Vagina (tissue), 2 donors: ENCODE measurements around the gene TCEANC2. TPM values are rescaled to one million over a fixed set of nuclear protein-coding genes. Genes with fewer than 3 reads are reported as not detected.

Experiments used
- DNase-seq, 2 donors: peaks; one replicate each; pipeline ENCODE4 v3.0.0-alpha.2; 2017; ENCODE audit errors: extremely low spot score in 2 of 2
- H3K27ac ChIP-seq: fragments of 200-600 bp; sonication (generic); one replicate; pipeline ENCODE4 v1.5.1; 2019
- H3K27me3 ChIP-seq: fragments of 200-600 bp; sonication (generic); one replicate; pipeline ENCODE4 v1.5.1; 2019
- H3K36me3 ChIP-seq, 2 donors: fragments of 200-600 bp; sonication (generic); one replicate each; pipeline ENCODE4 v1.5.1; 2017 to 2019
- H3K4me1 ChIP-seq: fragments of 200-600 bp; sonication (generic); one replicate; pipeline ENCODE4 v1.5.1; 2019
- H3K4me3 ChIP-seq, 2 donors: fragments of 200-600 bp; sonication (generic); 1 replicate in 1 of 2; 2 replicates in 1 of 2; pipeline ENCODE4 v1.5.1; 2016 to 2019
- H3K9me3 ChIP-seq: fragments of 200-600 bp; sonication (generic); one replicate; pipeline ENCODE4 v1.5.1; 2019
- POLR2A ChIP-seq, 2 donors: fragments of 450-650 bp; IDR thresholded peaks; one replicate each; pipeline ENCODE4 v1.6.1; 2017; ENCODE audit warnings: antibody characterized with exemption in 2 of 2, mild to moderate bottlenecking in 2 of 2, moderate library complexity in 2 of 2
- POLR2AphosphoS5 ChIP-seq, 2 donors: sonication (generic); formaldehyde crosslinking; IDR thresholded peaks; one replicate each; pipeline ENCODE4 v1.9.0; 2017; ENCODE audit warnings: antibody characterized with exemption in 2 of 2, mild to moderate bottlenecking in 2 of 2, low read depth in 1 of 2; ENCODE audit not compliant: insufficient read depth in 1 of 2
- intact Hi-C: fragments of 100-400 bp; cut with DNase I; formaldehyde crosslinking; loops from one replicate; pipeline ENCODE4 v1.15.1; 2023
- total RNA-seq: library from RNA; depleted of rRNA; stranded (reverse); fragments of >200 nt; gene quantifications from one replicate; pipeline ENCODE4 v1.2.3, GENCODE V29; 2016
- TF ChIP-seq, protein P1 (sequence below), 3 experiments: fragments of 450-650 bp in 2 of 3; fragments of 200-600 bp in 1 of 3; sonication (generic) in 1 of 3; IDR thresholded peaks; one replicate each; pipeline ENCODE4 v1.5.1; 2017 to 2019; ENCODE audit warnings: antibody characterized with exemption in 3 of 3, mild to moderate bottlenecking in 2 of 3, moderate library complexity in 2 of 3

The TCEANC2 gene
- total RNA-seq, 1 donor from 2014 or later = 4.7 TPM

- DNase-seq = no peak
- peaks cover 10% of the 10 kb centered on the region for H3K4me1 ChIP-seq
- no peaks in the 10 kb centered on the region for H3K27me3 ChIP-seq
- H3K4me3 ChIP-seq = no peak overlapping the region
- intact Hi-C loops = no loop called here
- TF ChIP-seq POLR2AphosphoS5 (IDR thresholded peaks at IDR 0.05; ENCODE audit: insufficient read depth in 1 of 2, low read depth in 1 of 2) (no peak), POLR2A (IDR thresholded peaks at IDR 0.05) (no peak)
- TF ChIP-seq, protein P1, sequence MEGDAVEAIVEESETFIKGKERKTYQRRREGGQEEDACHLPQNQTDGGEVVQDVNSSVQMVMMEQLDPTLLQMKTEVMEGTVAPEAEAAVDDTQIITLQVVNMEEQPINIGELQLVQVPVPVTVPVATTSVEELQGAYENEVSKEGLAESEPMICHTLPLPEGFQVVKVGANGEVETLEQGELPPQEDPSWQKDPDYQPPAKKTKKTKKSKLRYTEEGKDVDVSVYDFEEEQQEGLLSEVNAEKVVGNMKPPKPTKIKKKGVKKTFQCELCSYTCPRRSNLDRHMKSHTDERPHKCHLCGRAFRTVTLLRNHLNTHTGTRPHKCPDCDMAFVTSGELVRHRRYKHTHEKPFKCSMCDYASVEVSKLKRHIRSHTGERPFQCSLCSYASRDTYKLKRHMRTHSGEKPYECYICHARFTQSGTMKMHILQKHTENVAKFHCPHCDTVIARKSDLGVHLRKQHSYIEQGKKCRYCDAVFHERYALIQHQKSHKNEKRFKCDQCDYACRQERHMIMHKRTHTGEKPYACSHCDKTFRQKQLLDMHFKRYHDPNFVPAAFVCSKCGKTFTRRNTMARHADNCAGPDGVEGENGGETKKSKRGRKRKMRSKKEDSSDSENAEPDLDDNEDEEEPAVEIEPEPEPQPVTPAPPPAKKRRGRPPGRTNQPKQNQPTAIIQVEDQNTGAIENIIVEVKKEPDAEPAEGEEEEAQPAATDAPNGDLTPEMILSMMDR (IDR thresholded peaks at IDR 0.05) = no peak
- H3K36me3 ChIP-seq = no peaks in the 10 kb centered on the region
- H3K9me3 ChIP-seq = no peaks in the 10 kb centered on the region
- no peak overlapping the region for H3K27ac ChIP-seq
These were observed 57.6 kb downstream of the TCEANC2 start for GRCh38 chr1:54110996-54111395.

- Histone ChIP-seq H3K4me3 (no peak overlapping the region), H3K36me3 (no peaks in the 10 kb centered on the region), H3K27me3 (no peaks in the 10 kb centered on the region), H3K9me3 (no peaks in the 10 kb centered on the region), H3K4me1 (peaks cover 10% of the 10 kb centered on the region), H3K27ac (no peak overlapping the region)
- peak in 1 of 2 donors; percentile 37 for DNase-seq
- intact Hi-C loops = no loop called here
- TF ChIP-seq POLR2AphosphoS5 (IDR thresholded peaks at IDR 0.05; ENCODE audit: insufficient read depth in 1 of 2, low read depth in 1 of 2) (no peak), POLR2A (IDR thresholded peaks at IDR 0.05) (no peak)
- TF ChIP-seq, protein P1 (IDR thresholded peaks at IDR 0.05) = no peak
These were observed 58.2 kb downstream of the TCEANC2 start for GRCh38 chr1:54111624-54112023.

DNA sequence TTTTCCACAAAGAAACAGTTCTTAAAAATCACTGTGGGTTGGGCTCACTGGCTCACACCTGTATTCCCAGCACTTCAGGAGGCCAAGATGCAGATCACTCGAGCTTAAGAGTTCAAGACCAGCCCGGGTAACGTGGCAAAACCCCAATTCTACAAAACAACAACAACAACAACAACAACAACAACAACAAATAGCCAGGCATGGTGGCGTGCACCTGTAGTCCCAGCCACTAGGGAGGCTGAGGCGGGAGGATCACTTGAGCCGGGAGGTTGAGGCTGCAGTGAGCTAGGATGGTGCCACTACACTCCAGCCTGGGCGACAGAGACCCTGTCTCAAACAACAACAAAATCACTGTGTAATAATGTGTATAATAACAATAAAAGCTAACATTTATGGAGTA lies 58.6 kb downstream of the TCEANC2 start:
- no peaks in the 10 kb centered on the region for H3K9me3 ChIP-seq
- intact Hi-C loops = no loop called here

GRCh38 chr1:54112705-54113368 lies 59.4 kb downstream of the TCEANC2 start:
- Histone ChIP-seq H3K27me3 (no peaks in the 10 kb centered on the region), H3K27ac (no peak overlapping the region), H3K9me3 (no peaks in the 10 kb centered on the region), H3K4me3 (no peak overlapping the region), H3K36me3 (no peaks in the 10 kb centered on the region), H3K4me1 (peaks cover 10% of the 10 kb centered on the region)
- no peak for DNase-seq
- intact Hi-C loops = no loop called here
- TF ChIP-seq POLR2AphosphoS5 (IDR thresholded peaks at IDR 0.05; ENCODE audit: insufficient read depth in 1 of 2, low read depth in 1 of 2) = no peak
- TF ChIP-seq POLR2A (IDR thresholded peaks at IDR 0.05) = no peak
- TF ChIP-seq, protein P1 (IDR thresholded peaks at IDR 0.05) = no peak

More for the DNA sequence above, 58.6 kb downstream of the TCEANC2 start:
- no peaks in the 10 kb centered on the region for H3K27me3 ChIP-seq
- peaks cover 10% of the 10 kb centered on the region for H3K4me1 ChIP-seq
- no peak overlapping the region for H3K27ac ChIP-seq
- no peaks in the 10 kb centered on the region for H3K36me3 ChIP-seq
- peak in 1 of 2 donors; percentile 58 for DNase-seq
- TF ChIP-seq, protein P1 (IDR thresholded peaks at IDR 0.05) = no peak
- TF ChIP-seq POLR2A (IDR thresholded peaks at IDR 0.05) (no peak), POLR2AphosphoS5 (IDR thresholded peaks at IDR 0.05; ENCODE audit: insufficient read depth in 1 of 2, low read depth in 1 of 2) (no peak)
- no peak overlapping the region for H3K4me3 ChIP-seq

DNA sequence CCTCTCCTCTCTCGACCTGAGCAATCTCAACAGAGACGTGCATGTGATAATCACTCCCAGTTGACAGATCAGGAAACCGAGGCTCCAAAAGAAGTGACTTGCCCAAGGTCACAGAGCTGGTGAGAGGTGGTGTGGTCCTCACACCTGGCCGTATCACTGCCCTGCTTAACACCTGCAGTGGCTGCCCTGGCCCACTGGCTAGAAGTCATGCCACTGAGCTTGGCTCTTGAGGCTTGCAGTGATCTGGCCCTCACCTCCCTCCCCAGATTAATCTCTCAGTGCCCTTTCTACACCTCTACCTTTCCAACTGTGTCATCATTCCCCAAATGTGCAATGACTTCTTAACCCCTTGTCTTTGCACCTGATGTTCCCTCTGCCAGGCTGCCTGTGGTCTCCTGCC lies 60.6 kb downstream of the TCEANC2 start:
- intact Hi-C loops = no loop called here

More for the DNA sequence above, 60.6 kb downstream of the TCEANC2 start:
- TF ChIP-seq POLR2AphosphoS5 (IDR thresholded peaks at IDR 0.05; ENCODE audit: insufficient read depth in 1 of 2, low read depth in 1 of 2) = no peak
- TF ChIP-seq, protein P1 (IDR thresholded peaks at IDR 0.05) = no peak
- no peak for TF ChIP-seq POLR2A (IDR thresholded peaks at IDR 0.05)
- no peak for DNase-seq
- no peaks in the 10 kb centered on the region for H3K36me3 ChIP-seq
- H3K27ac ChIP-seq = no peak overlapping the region
- no peaks in the 10 kb centered on the region for H3K27me3 ChIP-seq
- H3K4me1 ChIP-seq = peaks cover 10% of the 10 kb centered on the region
- H3K4me3 ChIP-seq = no peak overlapping the region
- H3K9me3 ChIP-seq = no peaks in the 10 kb centered on the region
